Osteoblast (primary cell): ENCODE results near the gene CABP1. TPM values are rescaled to one million over a fixed set of nuclear protein-coding genes. Genes with fewer than 3 reads are reported as not detected.

ENCODE experiments used
- DNase-seq: peaks from one replicate; pipeline ENCODE4 v3.0.0; 2011; ENCODE audit warnings: low spot score, mixed read lengths; ENCODE audit not compliant: insufficient read length; ENCODE audit errors: missing footprints
- H2AFZ ChIP-seq: 2 replicates; pipeline ENCODE4 v1.6.0; 2011; ENCODE audit warnings: mild to moderate bottlenecking, low read length
- H3K27ac ChIP-seq: 2 replicates; pipeline ENCODE4 v1.5.1; 2011; ENCODE audit warnings: mild to moderate bottlenecking, low read depth, low read length, moderate library complexity
- H3K27me3 ChIP-seq: 2 replicates; pipeline ENCODE4 v1.6.0; 2012; ENCODE audit warnings: mild to moderate bottlenecking, control low read depth, inconsistent platforms, low read length, moderate library complexity; ENCODE audit not compliant: insufficient read depth
- H3K36me3 ChIP-seq: 2 replicates; pipeline ENCODE4 v1.5.1; 2011; ENCODE audit warnings: mild to moderate bottlenecking, low read length, control low read depth, moderate library complexity; ENCODE audit not compliant: insufficient read depth
- H3K4me1 ChIP-seq: 2 replicates; pipeline ENCODE4 v1.5.1; 2011; ENCODE audit warnings: mild to moderate bottlenecking, low read length, control low read depth, moderate library complexity; ENCODE audit not compliant: insufficient read depth
- H3K4me2 ChIP-seq: 2 replicates; pipeline ENCODE4 v1.6.0; 2011; ENCODE audit warnings: mild to moderate bottlenecking, low read length; ENCODE audit not compliant: insufficient read depth
- H3K4me3 ChIP-seq: fragments of 200-600 bp; sonication (generic); 3 replicates; pipeline ENCODE4 v1.5.1; 2012; ENCODE audit warnings: mild to moderate bottlenecking, low read length, inconsistent platforms; ENCODE audit not compliant: insufficient read depth
- H3K79me2 ChIP-seq: 2 replicates; pipeline ENCODE4 v1.6.0; 2012; ENCODE audit warnings: mild to moderate bottlenecking, low read length, control low read depth, inconsistent platforms; ENCODE audit not compliant: insufficient read depth
- H3K9me3 ChIP-seq: 2 replicates; pipeline ENCODE4 v1.5.1; 2011; ENCODE audit warnings: low read depth, low read length, control low read depth
- H4K20me1 ChIP-seq: 2 replicates; pipeline ENCODE4 v1.6.0; 2012; ENCODE audit warnings: mild to moderate bottlenecking, low read length, control low read depth; ENCODE audit not compliant: insufficient read depth
- CTCF ChIP-seq: IDR thresholded peaks from 2 replicates; pipeline ENCODE4 v1.5.1; 2011; ENCODE audit warnings: mild to moderate bottlenecking, low read depth, low read length, moderate library complexity; ENCODE audit errors: extremely low read depth
- total RNA-seq: library from RNA; depleted of rRNA; stranded (reverse); fragments of >200 nt; gene quantifications from 2 replicates; pipeline ENCODE4 v1.2.3, GENCODE V29; 2012

Gene CABP1
- total RNA-seq, 1 donor, result not detected

- no peak overlapping the region for H2AFZ ChIP-seq
- no peak overlapping the region for H3K4me2 ChIP-seq
- no peaks in the 10 kb centered on the region for H3K27me3 ChIP-seq
- H4K20me1 ChIP-seq, result no peaks in the 10 kb centered on the region
- no peak overlapping the region for H3K4me3 ChIP-seq
- no peak for DNase-seq
- H3K4me1 ChIP-seq, result peaks cover 8% of the 10 kb centered on the region
- TF ChIP-seq CTCF, result no peak
- H3K27ac ChIP-seq, result no peak overlapping the region
- no peaks in the 10 kb centered on the region for H3K36me3 ChIP-seq
- no peaks in the 10 kb centered on the region for H3K79me2 ChIP-seq
- H3K9me3 ChIP-seq, result no peaks in the 10 kb centered on the region
Observed at GRCh38 chr12:120680165-120680738, 39.8 kb downstream of the CABP1 start.

GRCh38 chr12:120684523-120684932, 44.1 kb downstream of the CABP1 start:
- no peak for DNase-seq
- Histone ChIP-seq H3K4me3 (no peak overlapping the region), H2AFZ (peak overlapping the region; percentile 12), H3K9me3 (no peaks in the 10 kb centered on the region), H3K27me3 (no peaks in the 10 kb centered on the region), H3K27ac (no peak overlapping the region), H3K4me2 (no peak overlapping the region), H3K79me2 (peaks cover 25% of the 10 kb centered on the region), H3K36me3 (no peaks in the 10 kb centered on the region), H3K4me1 (peaks cover 24% of the 10 kb centered on the region), H4K20me1 (peaks cover 18% of the 10 kb centered on the region)
- TF ChIP-seq CTCF, result no peak

GRCh38 chr12:120685522-120685921, 45.1 kb downstream of the CABP1 start:
- Histone ChIP-seq H3K36me3 (no peaks in the 10 kb centered on the region), H3K9me3 (no peaks in the 10 kb centered on the region), H3K4me3 (no peak overlapping the region), H3K27me3 (no peaks in the 10 kb centered on the region), H3K79me2 (peaks cover 35% of the 10 kb centered on the region), H3K27ac (no peak overlapping the region), H2AFZ (no peak overlapping the region), H4K20me1 (peaks cover 28% of the 10 kb centered on the region), H3K4me1 (peaks cover 28% of the 10 kb centered on the region), H3K4me2 (no peak overlapping the region)
- no peak for TF ChIP-seq CTCF
- DNase-seq, result no peak

- peaks cover 28% of the 10 kb centered on the region for H3K4me1 ChIP-seq
- peak overlapping the region; percentile 91 for H3K4me3 ChIP-seq
- no peaks in the 10 kb centered on the region for H3K9me3 ChIP-seq
- no peak for TF ChIP-seq CTCF
- DNase-seq, result peak; percentile 98
- no peaks in the 10 kb centered on the region for H3K27me3 ChIP-seq
- peak overlapping the region; percentile 97 for H3K27ac ChIP-seq
- peaks cover 42% of the 10 kb centered on the region for H3K79me2 ChIP-seq
- peaks cover 35% of the 10 kb centered on the region for H4K20me1 ChIP-seq
- H3K36me3 ChIP-seq, result no peaks in the 10 kb centered on the region
- peak overlapping the region; percentile 96 for H2AFZ ChIP-seq
- H3K4me2 ChIP-seq, result peak overlapping the region; percentile 92
Observed at GRCh38 chr12:120686151-120686689, 45.8 kb downstream of the CABP1 start.
